ENCODE data around the gene HSD17B11. TPM values are rescaled to one million over a fixed set of nuclear protein-coding genes. Genes with fewer than 3 reads are reported as not detected.
"Not testable (repeated sequence)": the region's sequence is repeated elsewhere in the genome, so short reads cannot be mapped to it uniquely, and the experiment has no call there.

The HSD17B11 gene
- polyA plus RNA-seq, 3 donors, result 48.9 to 70.0 (median 53.9) TPM

GRCh38 chr4:87326460-87326859 lies 64.5 kb downstream of the HSD17B11 start:
- DNase-seq (ENCODE audit: extremely low read depth in 1 of 11, low read depth in 9 of 11, low spot score in 4 of 11), result no peak

GRCh38 chr4:87322754-87323153 lies 68.2 kb downstream of the HSD17B11 start, which contains the start of gene HSD17B13:
TSS of gene HSD17B13 (minus strand) at chr4:87322882. CDS start at chr4:87322841, 41 bp downstream.
- no peak for DNase-seq (ENCODE audit: extremely low read depth in 1 of 11, low read depth in 9 of 11, low spot score in 4 of 11)

- DNase-seq (ENCODE audit: extremely low read depth in 1 of 11, low read depth in 9 of 11, low spot score in 4 of 11), result no peak
These were observed 69.1 kb downstream of the HSD17B11 start for GRCh38 chr4:87321888-87322287.

GRCh38 chr4:87317527-87317926 lies 73.5 kb downstream of the HSD17B11 start:
- DNase-seq (ENCODE audit: extremely low read depth in 1 of 11, low read depth in 9 of 11, low spot score in 4 of 11), result no peak

GRCh38 chr4:87316961-87317360 lies 74.0 kb downstream of the HSD17B11 start:
- DNase-seq (ENCODE audit: extremely low read depth in 1 of 11, low read depth in 9 of 11, low spot score in 4 of 11), result no peak

GRCh38 chr4:87315000-87315399 lies 76.0 kb downstream of the HSD17B11 start:
- not testable (repeated sequence) for DNase-seq (ENCODE audit: extremely low read depth in 1 of 11, low read depth in 9 of 11, low spot score in 4 of 11)

GRCh38 chr4:87313756-87314155 lies 77.2 kb downstream of the HSD17B11 start:
- no peak for DNase-seq (ENCODE audit: extremely low read depth in 1 of 11, low read depth in 9 of 11, low spot score in 4 of 11)

GRCh38 chr4:87311684-87312083 lies 79.3 kb downstream of the HSD17B11 start:
- DNase-seq (ENCODE audit: extremely low read depth in 1 of 11, low read depth in 9 of 11, low spot score in 4 of 11), result no peak

- no peak for DNase-seq (ENCODE audit: extremely low read depth in 1 of 11, low read depth in 9 of 11, low spot score in 4 of 11)
These were observed 80.2 kb downstream of the HSD17B11 start for GRCh38 chr4:87310691-87311335.

GRCh38 chr4:87309625-87310024 lies 81.4 kb downstream of the HSD17B11 start:
- DNase-seq (ENCODE audit: extremely low read depth in 1 of 11, low read depth in 9 of 11, low spot score in 4 of 11), result no peak

- no peak for DNase-seq (ENCODE audit: extremely low read depth in 1 of 11, low read depth in 9 of 11, low spot score in 4 of 11)
These were observed 84.9 kb downstream of the HSD17B11 start for GRCh38 chr4:87306056-87306455.

GRCh38 chr4:87305562-87305961 lies 85.4 kb downstream of the HSD17B11 start:
- no peak for DNase-seq (ENCODE audit: extremely low read depth in 1 of 11, low read depth in 9 of 11, low spot score in 4 of 11)

GRCh38 chr4:87304745-87305432 lies 86.1 kb downstream of the HSD17B11 start:
- peak in 2 of 11 donors; percentile 2 to 17 for DNase-seq (ENCODE audit: extremely low read depth in 1 of 11, low read depth in 9 of 11, low spot score in 4 of 11)

GRCh38 chr4:87299898-87300297 lies 91.1 kb downstream of the HSD17B11 start:
- DNase-seq (ENCODE audit: extremely low read depth in 1 of 11, low read depth in 9 of 11, low spot score in 4 of 11), result no peak

- no peak for DNase-seq (ENCODE audit: extremely low read depth in 1 of 11, low read depth in 9 of 11, low spot score in 4 of 11)
These were observed 92.6 kb downstream of the HSD17B11 start for GRCh38 chr4:87298362-87298761.

GRCh38 chr4:87294911-87295310 lies 96.1 kb downstream of the HSD17B11 start:
- DNase-seq (ENCODE audit: extremely low read depth in 1 of 11, low read depth in 9 of 11, low spot score in 4 of 11), result not testable (repeated sequence)

GRCh38 chr4:87293889-87294288 lies 97.1 kb downstream of the HSD17B11 start:
- DNase-seq (ENCODE audit: extremely low read depth in 1 of 11, low read depth in 9 of 11, low spot score in 4 of 11), result not testable (repeated sequence)

GRCh38 chr4:87286970-87287369 lies 104.0 kb downstream of the HSD17B11 start:
- DNase-seq (ENCODE audit: extremely low read depth in 1 of 11, low read depth in 9 of 11, low spot score in 4 of 11), result no peak
